ENCODE data around the gene CPZ.

DNA sequence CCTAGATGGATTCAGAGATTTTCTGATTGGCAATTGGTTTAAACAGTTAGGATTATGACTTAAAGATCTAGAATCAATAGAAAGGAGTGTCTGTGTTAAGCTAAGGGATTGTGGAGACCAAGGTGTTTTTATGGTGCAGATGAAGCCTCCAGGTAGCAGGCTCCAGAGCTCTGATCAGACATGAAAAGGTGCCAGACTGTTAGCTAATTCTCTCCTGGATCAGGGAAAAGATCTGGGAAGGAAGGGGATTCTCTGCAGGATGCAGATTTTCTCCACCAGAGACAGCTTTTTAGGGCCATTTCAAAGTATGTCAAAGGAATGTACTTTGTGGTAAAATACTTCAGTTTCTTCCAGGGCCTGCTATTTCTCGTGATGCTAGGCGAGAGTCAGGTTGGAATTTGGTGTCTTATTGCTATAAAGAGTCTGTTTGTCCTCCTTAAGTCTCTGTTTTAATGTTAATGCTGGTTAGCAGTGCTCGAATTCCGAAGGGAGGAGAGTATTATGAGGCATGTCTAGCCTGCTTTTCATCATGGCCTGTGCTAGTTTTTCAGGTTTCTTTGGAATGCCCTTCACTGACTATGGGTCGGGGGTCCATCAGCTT is 24.4 kb upstream of the CPZ start:
- TF ChIP-seq POLR2A (IDR thresholded peaks at IDR 0.05): no peak
- TF ChIP-seq CTCF (IDR thresholded peaks at IDR 0.05): no peak
